Tibial artery (tissue), 4 donors: ENCODE measurements around the gene HHLA2.

Source experiments
- DNase-seq, 2 donors: peaks; one replicate each; pipeline ENCODE4 v3.0.0-alpha.2; 2019
- H3K27ac ChIP-seq, 2 donors: fragments of 200-600 bp; sonication (generic) in 1 of 2; 1 replicate in 1 of 2; 2 replicates in 1 of 2; pipeline ENCODE4 v1.5.1; 2018 to 2019; ENCODE audit warnings: mild to moderate bottlenecking in 1 of 2
- H3K27me3 ChIP-seq, 2 donors: fragments of 200-600 bp; sonication (generic) in 1 of 2; one replicate each; pipeline versions ENCODE4 v1.5.1 to v1.6.0; 2016 to 2019
- H3K36me3 ChIP-seq, 3 donors: fragments of 200-600 bp; sonication (generic) in 2 of 3; one replicate each; pipeline ENCODE4 v1.5.1; 2016 to 2019; ENCODE audit warnings: mild to moderate bottlenecking in 2 of 3
- H3K4me1 ChIP-seq, 4 donors: fragments of 200-600 bp; sonication (generic) in 2 of 4; 1 replicate in 3 of 4; 2 replicates in 1 of 4; pipeline ENCODE4 v1.5.1; 2016 to 2019
- H3K4me3 ChIP-seq, 2 donors: fragments of 200-600 bp; sonication (generic) in 1 of 2; 1 replicate in 1 of 2; 2 replicates in 1 of 2; pipeline ENCODE4 v1.5.1; 2018 to 2019; ENCODE audit warnings: mild to moderate bottlenecking in 2 of 2
- H3K9me3 ChIP-seq, 3 donors: fragments of 200-600 bp; sonication (generic) in 1 of 3; one replicate each; pipeline ENCODE4 v1.5.1; 2016 to 2019
- intact Hi-C: fragments of 100-400 bp; cut with DNase I; formaldehyde crosslinking; loops from one replicate; pipeline ENCODE4 v1.15.0; 2023; ENCODE audit warnings: low total_unique reads
- TF ChIP-seq, protein P1 (sequence below), 2 experiments: fragments of 200-600 bp in 1 of 2; fragments of 450-650 bp in 1 of 2; IDR thresholded peaks; one replicate each; pipeline ENCODE4 v1.5.1; 2017 to 2019; ENCODE audit warnings: antibody characterized with exemption in 2 of 2, mild to moderate bottlenecking in 1 of 2, moderate library complexity in 1 of 2

Gene HHLA2

DNA sequence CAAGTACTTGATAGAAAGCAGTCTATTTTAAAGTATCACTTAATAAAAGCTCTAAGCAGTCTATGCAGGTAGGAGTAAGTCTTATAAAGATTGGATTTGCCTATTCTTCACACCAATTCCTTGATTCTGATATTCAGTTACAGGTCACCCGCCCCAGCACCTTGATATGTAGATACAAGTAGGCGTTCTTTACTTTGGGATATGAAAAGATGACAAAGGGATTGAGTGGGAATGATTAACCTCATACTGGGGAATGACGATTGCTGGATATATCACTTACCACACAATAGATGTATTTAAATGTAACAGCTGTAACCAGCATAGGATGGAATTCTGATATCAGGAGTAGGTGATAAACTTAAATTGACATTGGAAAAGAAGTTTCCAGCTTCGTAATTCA lies 47.1 kb downstream of the HHLA2 start:
- no peaks in the 10 kb centered on the region for H3K4me1 ChIP-seq
- H3K36me3 ChIP-seq, result no peaks in the 10 kb centered on the region
- no peaks in the 10 kb centered on the region for H3K9me3 ChIP-seq
- H3K27me3 ChIP-seq, result no peaks in the 10 kb centered on the region
- H3K4me3 ChIP-seq, result no peak overlapping the region
- no peak for DNase-seq
- H3K27ac ChIP-seq, result no peak overlapping the region
- TF ChIP-seq, protein P1, sequence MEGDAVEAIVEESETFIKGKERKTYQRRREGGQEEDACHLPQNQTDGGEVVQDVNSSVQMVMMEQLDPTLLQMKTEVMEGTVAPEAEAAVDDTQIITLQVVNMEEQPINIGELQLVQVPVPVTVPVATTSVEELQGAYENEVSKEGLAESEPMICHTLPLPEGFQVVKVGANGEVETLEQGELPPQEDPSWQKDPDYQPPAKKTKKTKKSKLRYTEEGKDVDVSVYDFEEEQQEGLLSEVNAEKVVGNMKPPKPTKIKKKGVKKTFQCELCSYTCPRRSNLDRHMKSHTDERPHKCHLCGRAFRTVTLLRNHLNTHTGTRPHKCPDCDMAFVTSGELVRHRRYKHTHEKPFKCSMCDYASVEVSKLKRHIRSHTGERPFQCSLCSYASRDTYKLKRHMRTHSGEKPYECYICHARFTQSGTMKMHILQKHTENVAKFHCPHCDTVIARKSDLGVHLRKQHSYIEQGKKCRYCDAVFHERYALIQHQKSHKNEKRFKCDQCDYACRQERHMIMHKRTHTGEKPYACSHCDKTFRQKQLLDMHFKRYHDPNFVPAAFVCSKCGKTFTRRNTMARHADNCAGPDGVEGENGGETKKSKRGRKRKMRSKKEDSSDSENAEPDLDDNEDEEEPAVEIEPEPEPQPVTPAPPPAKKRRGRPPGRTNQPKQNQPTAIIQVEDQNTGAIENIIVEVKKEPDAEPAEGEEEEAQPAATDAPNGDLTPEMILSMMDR (IDR thresholded peaks at IDR 0.05), result no peak
- intact Hi-C loops, result no loop called here

DNA sequence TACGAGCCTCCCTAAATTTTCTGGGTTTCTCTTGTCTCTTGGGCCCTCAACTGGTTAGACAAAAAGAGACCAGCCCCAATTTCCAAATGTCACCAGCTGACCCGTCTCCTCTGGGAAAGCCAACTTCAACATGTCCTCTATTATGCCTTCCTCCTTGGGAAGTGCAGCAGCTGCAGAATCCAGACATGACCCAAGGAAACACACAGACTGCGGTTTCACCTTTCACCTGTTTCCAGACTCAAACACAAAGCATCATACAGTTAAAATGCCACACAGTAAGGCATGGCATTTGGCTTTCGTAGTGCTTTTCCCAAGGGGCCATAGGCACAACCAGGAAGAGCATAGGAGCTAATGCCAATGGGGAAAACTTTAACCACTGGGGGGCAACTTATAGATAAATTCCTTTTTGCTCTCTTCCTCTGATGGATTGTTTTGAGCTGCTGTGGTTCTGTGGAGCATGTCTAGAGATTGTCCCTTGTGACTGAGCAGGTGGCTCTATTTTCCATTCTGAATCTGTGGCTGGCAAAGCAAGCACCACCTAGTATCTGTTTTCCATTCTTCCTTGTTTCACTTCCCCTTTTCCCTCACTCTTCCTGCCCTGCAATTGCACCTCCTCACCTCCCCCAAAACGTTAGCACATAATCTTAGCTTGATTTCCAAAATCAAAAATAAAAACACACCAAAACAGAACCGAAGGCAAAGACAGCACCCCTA lies 49.3 kb downstream of the HHLA2 start:
- H3K27ac ChIP-seq, result no peak overlapping the region
- no peak for DNase-seq
- intact Hi-C loops, result no loop called here
- TF ChIP-seq, protein P1 (IDR thresholded peaks at IDR 0.05), result no peak
- no peaks in the 10 kb centered on the region for H3K36me3 ChIP-seq
- H3K4me3 ChIP-seq, result no peak overlapping the region
- H3K9me3 ChIP-seq, result no peaks in the 10 kb centered on the region
- H3K27me3 ChIP-seq, result no peaks in the 10 kb centered on the region
- no peaks in the 10 kb centered on the region for H3K4me1 ChIP-seq

DNA sequence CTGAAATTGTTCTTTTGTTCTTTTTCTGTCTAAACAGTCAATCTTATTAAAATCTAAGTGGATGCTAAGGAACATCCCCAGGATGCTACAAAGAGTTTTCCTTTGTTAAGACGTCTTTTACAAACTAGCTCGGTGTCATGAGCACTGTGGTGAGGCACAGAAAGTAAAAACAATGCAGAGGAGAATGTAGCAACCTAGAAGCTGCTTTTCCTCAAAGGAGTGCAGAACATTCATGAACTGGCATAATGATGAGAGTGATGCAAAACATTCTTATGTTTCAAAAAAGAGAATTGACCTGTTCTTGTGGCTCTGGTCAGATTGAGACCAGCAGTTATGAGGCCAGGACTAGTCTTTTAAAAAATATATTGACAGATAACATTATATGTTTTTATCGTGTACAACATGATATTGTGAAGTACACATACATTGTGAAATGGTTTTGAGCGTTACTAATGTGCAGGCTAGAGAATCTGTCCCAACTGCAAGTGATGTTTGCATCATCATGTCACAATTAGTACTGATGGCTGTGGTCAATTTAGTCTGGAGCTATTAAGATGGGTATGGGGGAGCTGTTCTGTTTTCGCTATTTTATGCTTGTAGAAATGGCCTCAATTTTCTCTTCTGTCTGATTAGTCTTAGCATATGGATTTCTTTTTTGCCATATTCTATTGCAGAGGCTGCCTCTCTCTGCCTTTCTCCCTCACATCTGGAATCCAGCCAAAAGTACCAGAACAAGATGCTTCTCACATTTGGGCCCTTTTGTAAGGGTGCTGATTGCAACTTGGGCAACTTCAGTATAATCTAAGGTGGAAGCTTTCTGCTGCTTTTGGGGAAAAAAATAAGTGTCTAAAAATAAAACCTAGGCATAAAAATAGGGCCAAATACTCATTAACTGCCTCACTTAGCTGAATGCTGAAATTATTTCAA lies 50.2 kb downstream of the HHLA2 start:
- H3K4me1 ChIP-seq, result no peaks in the 10 kb centered on the region
- intact Hi-C loops, result no loop called here
- no peak overlapping the region for H3K4me3 ChIP-seq
- no peaks in the 10 kb centered on the region for H3K36me3 ChIP-seq
- DNase-seq, result no peak
- no peaks in the 10 kb centered on the region for H3K27me3 ChIP-seq
- no peaks in the 10 kb centered on the region for H3K9me3 ChIP-seq
- TF ChIP-seq, protein P1 (IDR thresholded peaks at IDR 0.05), result no peak
- no peak overlapping the region for H3K27ac ChIP-seq

DNA sequence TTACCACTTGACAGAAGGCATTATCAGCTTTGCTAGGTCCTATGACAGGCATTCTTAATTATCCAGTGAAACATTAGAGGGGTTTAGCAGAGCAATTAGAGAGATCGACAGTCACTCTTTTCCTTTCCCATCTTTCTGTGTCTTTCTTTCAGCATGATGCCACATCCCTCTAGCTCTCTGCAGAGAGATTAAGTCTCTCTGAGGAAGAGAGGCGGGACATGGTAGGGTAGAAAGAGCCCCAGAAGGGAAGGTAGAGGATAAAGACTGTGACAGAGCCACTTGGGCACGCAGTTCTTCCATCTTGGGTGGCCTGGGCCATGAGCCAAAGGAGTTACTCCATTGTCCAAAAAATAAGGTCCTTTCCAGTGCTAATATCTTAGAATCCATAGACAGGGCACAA lies 55.8 kb downstream of the HHLA2 start:
- Histone ChIP-seq H3K9me3 (no peaks in the 10 kb centered on the region), H3K4me1 (no peaks in the 10 kb centered on the region), H3K27me3 (no peaks in the 10 kb centered on the region), H3K4me3 (no peak overlapping the region), H3K27ac (no peak overlapping the region), H3K36me3 (no peaks in the 10 kb centered on the region)
- intact Hi-C loops, result no loop called here
- no peak for DNase-seq
- TF ChIP-seq, protein P1 (IDR thresholded peaks at IDR 0.05), result no peak

DNA sequence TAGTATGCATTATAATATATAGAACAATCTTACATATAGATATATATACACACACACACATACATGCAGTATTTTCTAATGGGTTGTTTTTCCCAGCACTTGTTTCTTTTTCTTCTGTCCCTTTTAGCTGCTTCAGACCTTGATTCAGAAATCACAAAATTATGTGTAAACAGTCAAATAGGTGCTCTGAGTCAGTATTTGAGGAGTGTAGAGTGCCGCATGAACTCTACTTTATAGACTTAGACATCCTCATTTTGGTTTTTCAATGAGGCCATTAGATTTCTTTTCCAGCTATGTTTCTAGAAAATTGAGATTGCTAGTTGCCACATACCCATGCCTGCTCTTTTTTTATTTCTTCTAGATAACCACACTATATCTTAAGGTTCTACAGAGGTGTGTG lies 58.2 kb downstream of the HHLA2 start:
- TF ChIP-seq, protein P1 (IDR thresholded peaks at IDR 0.05), result no peak
- Histone ChIP-seq H3K4me3 (no peak overlapping the region), H3K27me3 (no peaks in the 10 kb centered on the region), H3K27ac (no peak overlapping the region), H3K9me3 (no peaks in the 10 kb centered on the region), H3K36me3 (no peaks in the 10 kb centered on the region), H3K4me1 (no peaks in the 10 kb centered on the region)
- no peak for DNase-seq
- intact Hi-C loops, result no loop called here
